Subcutaneous adipose tissue (tissue), 4 donors: ENCODE data around the gene VPS4A. TPM values are rescaled to one million over a fixed set of nuclear protein-coding genes. Genes with fewer than 3 reads are reported as not detected.

Experiments used
- total RNA-seq, 4 donors: library from RNA; depleted of rRNA; stranded (reverse); fragments of >200 nt; gene quantifications; one replicate each; pipeline ENCODE4 v1.1.0, GENCODE V29; 2016
- TF ChIP-seq, protein P1 (sequence below): fragments of 450-650 bp; IDR thresholded peaks from one replicate; pipeline ENCODE4 v1.5.1; 2016; ENCODE audit warnings: low read depth, mild to moderate bottlenecking, control low read depth, antibody characterized with exemption, moderate library complexity

The VPS4A gene
- total RNA-seq, 4 donors from 2014 or later = 21.4 to 50.1 (median 27.6) TPM

DNA sequence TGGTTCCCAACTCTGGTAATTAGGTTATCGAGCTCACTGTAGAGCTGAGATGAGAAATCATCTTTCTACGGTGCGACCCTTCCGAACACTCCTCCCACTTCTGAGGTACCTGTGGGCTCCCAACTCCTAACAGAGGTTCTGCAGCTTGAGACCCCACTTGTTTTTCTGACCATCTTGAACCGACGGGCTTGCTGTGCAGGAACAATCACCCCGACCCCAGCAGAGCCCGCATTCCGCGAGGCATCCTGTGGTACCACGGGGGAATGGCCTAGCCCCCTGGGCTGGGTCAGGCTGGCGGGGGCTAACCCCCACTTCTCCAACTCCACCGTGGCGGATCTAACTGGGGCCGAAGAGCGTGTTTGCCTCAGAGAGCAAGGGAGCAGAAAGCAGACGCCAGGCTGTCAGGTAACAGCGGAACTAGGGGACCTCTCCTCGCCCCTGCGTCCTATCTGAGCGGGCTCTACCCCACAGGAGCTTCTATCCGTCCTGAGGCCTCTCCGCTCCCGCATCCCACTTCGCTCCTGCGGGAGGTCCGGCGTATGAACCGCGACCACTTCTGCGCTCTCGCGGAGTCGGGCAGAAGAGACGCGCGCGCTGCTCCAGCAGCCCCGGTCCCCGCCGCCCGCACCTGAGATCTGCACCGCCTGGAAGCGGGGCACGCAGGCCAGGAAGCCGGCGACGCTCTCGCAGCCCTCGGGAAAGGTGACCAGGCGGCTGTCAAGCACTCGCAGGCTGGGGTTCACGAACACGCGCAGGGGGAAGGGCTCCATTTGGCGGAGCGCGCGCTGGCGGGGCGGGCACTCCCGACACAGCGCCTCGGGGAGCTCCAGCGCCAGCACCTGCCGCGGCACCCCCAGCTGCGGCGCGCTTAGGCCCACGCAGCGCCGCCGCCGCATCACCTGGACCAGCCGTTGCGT is 18.5 kb downstream of the VPS4A start:
- TF ChIP-seq, protein P1, sequence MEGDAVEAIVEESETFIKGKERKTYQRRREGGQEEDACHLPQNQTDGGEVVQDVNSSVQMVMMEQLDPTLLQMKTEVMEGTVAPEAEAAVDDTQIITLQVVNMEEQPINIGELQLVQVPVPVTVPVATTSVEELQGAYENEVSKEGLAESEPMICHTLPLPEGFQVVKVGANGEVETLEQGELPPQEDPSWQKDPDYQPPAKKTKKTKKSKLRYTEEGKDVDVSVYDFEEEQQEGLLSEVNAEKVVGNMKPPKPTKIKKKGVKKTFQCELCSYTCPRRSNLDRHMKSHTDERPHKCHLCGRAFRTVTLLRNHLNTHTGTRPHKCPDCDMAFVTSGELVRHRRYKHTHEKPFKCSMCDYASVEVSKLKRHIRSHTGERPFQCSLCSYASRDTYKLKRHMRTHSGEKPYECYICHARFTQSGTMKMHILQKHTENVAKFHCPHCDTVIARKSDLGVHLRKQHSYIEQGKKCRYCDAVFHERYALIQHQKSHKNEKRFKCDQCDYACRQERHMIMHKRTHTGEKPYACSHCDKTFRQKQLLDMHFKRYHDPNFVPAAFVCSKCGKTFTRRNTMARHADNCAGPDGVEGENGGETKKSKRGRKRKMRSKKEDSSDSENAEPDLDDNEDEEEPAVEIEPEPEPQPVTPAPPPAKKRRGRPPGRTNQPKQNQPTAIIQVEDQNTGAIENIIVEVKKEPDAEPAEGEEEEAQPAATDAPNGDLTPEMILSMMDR = no peak

DNA sequence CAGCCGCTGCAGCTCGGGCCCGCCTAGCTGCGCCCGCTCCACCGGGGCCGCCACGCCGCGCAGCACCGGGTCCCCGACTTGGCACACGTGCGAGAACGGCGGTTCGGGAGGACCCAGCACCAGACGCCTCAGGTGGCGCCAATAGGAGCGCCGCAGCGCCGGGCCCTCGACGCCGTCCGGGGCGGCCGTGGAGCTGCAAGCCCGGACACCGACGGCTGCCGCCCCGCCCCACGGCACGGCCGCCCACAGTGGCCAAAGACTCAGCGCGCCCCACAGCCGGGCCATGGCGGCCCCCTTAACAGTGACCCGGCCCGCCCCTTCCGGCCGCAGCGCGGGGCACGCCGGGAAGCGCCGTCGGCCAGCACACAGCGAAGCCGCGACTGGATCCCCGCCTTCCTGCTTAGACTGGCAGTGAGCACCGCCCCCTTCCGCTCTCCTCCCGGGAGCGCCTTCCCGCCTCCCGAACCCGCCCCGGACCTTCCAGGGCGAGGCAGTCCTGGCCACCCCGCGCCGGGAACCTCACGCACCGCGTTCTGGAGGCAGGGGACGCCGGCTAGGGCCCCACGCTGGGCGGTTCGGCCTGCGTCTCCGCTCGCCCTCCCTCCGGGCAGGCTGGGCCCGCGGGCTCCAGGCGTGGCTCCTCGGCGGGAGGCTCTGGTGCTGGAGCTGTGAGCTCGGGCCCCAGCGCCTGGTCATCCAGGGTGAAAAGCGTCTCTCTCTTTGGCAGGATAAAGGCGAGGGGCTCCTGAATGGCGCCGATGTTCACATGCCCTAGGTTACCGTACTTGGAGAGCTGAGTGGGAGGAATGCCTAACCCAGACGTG is 19.3 kb downstream of the VPS4A start, which contains the start of gene PDF:
PDF (minus strand) TSS at position 303 of the 824 bp plus-strand sequence; CDS start at position 285, 18 bp downstream.
- TF ChIP-seq, protein P1 = no peak

DNA sequence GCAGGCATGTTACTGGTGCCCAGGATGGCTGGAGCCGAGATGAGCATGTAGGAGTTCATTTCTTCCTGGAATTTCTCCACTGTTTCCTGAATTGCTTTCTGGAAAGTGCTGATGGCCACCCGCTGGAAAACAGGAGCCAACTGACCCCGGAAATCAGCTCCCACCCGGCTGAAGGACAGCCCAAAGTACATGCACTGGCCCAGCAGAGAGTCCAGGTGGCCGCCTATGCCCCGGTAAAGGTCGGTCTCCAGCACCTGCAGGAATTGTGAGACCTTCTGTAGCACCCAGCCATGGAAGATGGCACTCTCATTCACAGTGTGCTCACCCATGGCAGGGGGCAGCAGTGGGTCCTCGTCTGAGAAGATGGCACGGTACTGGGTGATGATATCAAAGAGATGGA is 23.5 kb downstream of the VPS4A start:
- TF ChIP-seq, protein P1 = no peak

DNA sequence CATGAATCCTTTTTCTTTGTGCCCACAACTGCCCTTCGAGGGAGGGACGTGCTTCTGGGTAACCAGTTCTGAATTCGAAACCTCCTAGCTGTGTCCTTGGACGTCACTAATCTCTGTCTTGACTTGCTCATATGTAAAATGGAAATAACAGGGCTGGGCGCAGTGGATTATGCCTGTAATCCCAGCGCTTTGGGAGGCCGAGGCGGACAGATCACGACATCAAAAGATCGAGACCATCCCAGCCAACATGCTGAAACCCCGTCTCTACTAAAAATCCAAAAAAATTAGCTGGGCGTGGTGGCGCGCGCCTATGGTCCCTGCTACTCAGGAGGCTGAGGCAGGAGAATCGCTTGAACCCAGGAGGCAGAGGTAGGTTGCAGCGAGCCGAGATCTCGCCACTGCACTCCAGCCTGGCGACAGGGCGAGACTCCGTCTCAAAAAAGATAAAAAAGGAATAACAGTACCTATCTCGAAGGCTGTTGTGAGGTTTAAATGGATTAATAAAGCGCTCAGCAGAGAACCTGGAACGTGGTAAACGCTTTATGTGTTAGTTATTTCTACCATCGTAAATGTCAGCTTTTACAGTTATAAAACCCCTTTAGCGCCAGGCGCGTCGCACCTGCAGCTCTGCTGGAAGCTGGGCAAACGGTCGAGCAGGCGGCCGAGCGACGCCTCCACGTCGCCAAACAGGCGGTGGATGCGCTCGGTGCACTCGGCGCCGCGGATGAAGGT is 27.6 kb downstream of the VPS4A start:
- TF ChIP-seq, protein P1 = no peak

DNA sequence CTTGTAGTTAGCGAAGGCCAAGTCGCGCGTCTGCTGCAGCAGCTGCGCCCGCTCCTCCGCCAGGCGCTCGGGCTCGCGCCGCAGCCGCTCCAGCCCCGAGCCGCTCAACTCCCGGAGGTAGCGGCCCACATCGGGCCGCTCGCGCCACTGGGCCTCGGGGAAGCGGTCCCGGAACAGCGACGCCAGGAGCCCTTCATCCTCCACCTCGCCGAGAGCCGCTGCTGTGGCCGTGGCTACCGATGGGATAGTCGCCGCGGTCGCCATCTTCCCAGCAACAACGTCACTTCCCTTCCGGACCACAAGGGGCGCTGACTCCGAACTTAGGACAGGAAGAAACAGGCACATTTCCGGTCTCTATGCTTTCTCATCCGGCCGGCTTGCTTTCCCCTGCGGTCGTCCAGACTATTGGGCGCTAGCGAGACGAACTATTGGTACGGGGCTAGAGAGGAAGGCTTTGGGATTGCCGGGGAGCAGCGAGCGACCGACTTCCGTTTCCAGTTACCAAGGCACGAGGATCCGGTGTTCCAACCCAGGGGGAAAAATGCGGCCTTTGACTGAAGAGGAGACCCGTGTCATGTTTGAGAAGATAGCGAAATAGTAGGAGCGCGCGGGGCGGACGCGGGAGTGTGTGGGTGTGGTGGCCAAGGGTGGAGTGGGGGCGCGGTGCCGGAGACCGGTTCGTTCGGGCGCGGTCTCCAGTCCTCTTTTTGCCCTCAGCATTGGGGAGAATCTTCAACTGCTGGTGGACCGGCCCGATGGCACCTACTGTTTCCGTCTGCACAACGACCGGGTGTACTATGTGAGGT is 28.3 kb downstream of the VPS4A start, which contains the start of the genes COG8 and NIP7:
COG8 (minus strand) TSS at position 276 of the 806 bp plus-strand sequence; CDS start at position 264, 12 bp downstream.
NIP7 (plus strand) TSS at position 484 of the 806 bp plus-strand sequence; CDS start at position 542, 58 bp downstream.
- TF ChIP-seq, protein P1 = no peak

DNA sequence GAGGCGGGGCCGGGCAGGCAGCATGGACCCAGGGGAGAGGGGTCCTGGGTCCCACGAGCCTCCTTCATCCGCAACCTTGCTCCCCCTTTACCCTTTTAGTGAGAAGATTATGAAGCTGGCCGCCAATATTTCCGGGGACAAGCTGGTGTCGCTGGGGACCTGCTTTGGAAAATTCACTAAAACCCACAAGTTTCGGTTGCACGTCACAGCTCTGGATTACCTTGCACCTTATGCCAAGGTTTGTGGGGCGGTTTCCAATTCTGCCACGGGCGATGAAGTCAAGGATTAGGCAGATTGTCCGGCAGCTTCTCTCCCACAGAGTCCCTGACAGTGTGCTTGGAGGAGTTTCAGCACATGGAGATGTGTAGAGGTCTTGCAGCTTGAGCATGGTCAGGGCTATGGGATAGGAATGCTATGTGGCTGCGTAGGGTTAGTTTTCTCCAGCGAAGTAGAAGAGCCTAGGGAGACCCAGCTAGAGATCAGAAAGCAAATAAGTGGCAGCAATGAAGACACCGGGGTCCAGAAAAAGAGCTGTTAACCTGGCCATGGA is 29.0 kb downstream of the VPS4A start:
- TF ChIP-seq, protein P1 = no peak
